NCI-H146 treated with DMSO at 0.1 percent for 48 hours (cell line): ENCODE results near the gene FBN2.
A peak's percentile ranks its signal among the peaks of the same experiment; 100 is the strongest.

Experiments
- DNase-seq: peaks from one replicate; lab custom pipeline; 2025; ENCODE audit not compliant: unreplicated experiment; lab: John Stamatoyannopoulos, UW

The FBN2 gene

GRCh38 chr5:128216285-128216684 is 321.8 kb downstream of the FBN2 start:
- no peak for DNase-seq

- no peak for DNase-seq
Observed at GRCh38 chr5:128213833-128214232, 324.2 kb downstream of the FBN2 start.

GRCh38 chr5:128213340-128213739 is 324.7 kb downstream of the FBN2 start:
- peak; percentile 41 for DNase-seq

DNA sequence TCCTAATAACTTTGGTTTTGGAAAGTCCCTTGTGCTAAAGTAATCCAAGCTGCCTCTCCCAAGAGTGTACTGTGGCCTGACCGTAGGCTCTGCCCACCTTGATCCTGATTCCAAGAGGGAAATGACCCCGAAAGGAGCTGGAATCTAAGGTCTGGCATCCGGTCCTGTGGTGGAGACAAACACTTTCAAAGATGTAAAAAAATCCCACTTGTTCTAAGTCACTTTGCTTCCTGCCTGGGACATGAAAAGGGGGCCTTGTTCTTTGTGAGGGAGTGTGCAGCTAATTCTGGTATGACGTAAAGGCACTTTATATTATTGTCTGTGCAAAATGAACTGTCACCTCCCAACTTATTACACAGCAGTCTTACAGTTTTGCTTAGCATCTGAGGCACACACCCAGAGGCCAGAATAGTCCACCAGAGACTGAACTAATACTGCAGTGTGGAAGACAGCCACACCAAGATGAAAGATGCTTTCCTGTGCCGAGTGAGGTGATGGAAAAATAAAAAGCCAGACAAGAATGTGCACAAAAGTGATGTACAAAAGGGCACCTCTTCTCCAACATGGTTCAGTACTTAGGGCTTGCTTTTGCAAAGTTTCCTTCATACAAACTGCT is 325.7 kb downstream of the FBN2 start:
- no peak for DNase-seq

DNA sequence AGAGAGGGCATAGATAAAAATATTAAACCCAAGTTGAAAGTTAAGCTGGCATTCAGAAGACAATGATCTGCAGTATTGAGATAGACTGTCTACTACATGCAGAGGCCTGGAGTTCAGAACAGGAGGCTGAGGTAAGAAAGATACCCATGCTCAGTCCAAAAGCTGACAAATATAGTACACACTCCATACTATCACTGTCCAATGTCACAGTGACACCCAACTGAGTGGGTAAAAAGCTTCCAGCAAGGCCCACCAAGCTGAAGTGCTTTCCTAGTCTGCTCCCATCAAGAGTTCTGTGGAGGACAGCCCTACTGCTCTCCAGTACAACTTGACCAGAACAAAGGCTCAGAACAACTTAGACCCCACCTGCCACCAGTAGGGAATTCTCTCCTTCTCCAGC is 329.6 kb downstream of the FBN2 start:
- DNase-seq: no peak
